ENCODE measurements around the gene SOCS7.

- TF ChIP-seq CTCF (IDR thresholded peaks at IDR 0.05) (no peak), EP300 (IDR thresholded peaks at IDR 0.05; ENCODE audit: low read depth) (no peak)
These were observed 17.7 kb downstream of the SOCS7 start for GRCh38 chr17:38369124-38369886.

All from transverse colon (tissue), 3 donors.